ENCODE results near the gene EP400.
"Not testable (repeated sequence)": the region's sequence is repeated elsewhere in the genome, so short reads cannot be mapped to it uniquely, and the experiment has no call there.

Gene EP400

GRCh38 chr12:131954460-131954859 lies 4.7 kb downstream of the EP400 start:
- not testable (repeated sequence) for DNase-seq

GRCh38 chr12:131959116-131959515 lies 9.4 kb downstream of the EP400 start:
- DNase-seq = no peak

GRCh38 chr12:131959641-131960589 lies 10.2 kb downstream of the EP400 start:
- no peak for DNase-seq

- DNase-seq = not testable (repeated sequence)
Observed at GRCh38 chr12:131960590-131961325, 11.0 kb downstream of the EP400 start.

GRCh38 chr12:131961328-131961727 lies 11.6 kb downstream of the EP400 start:
- not testable (repeated sequence) for DNase-seq

- DNase-seq = no peak
Observed at GRCh38 chr12:131962069-131962468, 12.3 kb downstream of the EP400 start.

GRCh38 chr12:131963381-131963780 lies 13.6 kb downstream of the EP400 start:
- DNase-seq = no peak

- DNase-seq = no peak
Observed at GRCh38 chr12:131965073-131965472, 15.3 kb downstream of the EP400 start.

- DNase-seq = no peak
Observed at GRCh38 chr12:131971226-131971625, 21.5 kb downstream of the EP400 start.

GRCh38 chr12:131975228-131975627 lies 25.5 kb downstream of the EP400 start:
- DNase-seq = no peak

- DNase-seq = no peak
Observed at GRCh38 chr12:131979606-131980005, 29.9 kb downstream of the EP400 start.

- DNase-seq = no peak
Observed at GRCh38 chr12:131980263-131980662, 30.5 kb downstream of the EP400 start.

- DNase-seq = no peak
Observed at GRCh38 chr12:131981388-131981787, 31.6 kb downstream of the EP400 start.

- no peak for DNase-seq
Observed at GRCh38 chr12:131982041-131982440, 32.3 kb downstream of the EP400 start.

GRCh38 chr12:131983026-131983425 lies 33.3 kb downstream of the EP400 start:
- no peak for DNase-seq

GRCh38 chr12:131983554-131983953 lies 33.8 kb downstream of the EP400 start:
- DNase-seq = no peak

- no peak for DNase-seq
Observed at GRCh38 chr12:131984334-131984733, 34.6 kb downstream of the EP400 start.

- DNase-seq = not testable (repeated sequence)
Observed at GRCh38 chr12:131985510-131985875, 35.8 kb downstream of the EP400 start.

GRCh38 chr12:131986361-131986760 lies 36.6 kb downstream of the EP400 start:
- DNase-seq = no peak

GRCh38 chr12:131986910-131987309 lies 37.2 kb downstream of the EP400 start:
- DNase-seq = no peak

GRCh38 chr12:131987552-131987951 lies 37.8 kb downstream of the EP400 start:
- DNase-seq = no peak

- DNase-seq = no peak
Observed at GRCh38 chr12:131988054-131988796, 38.5 kb downstream of the EP400 start.

- DNase-seq = no peak
Observed at GRCh38 chr12:131989021-131989420, 39.3 kb downstream of the EP400 start.

All from NCI-H2029 treated with DMSO at 0.1 percent for 48 hours (cell line).